ENCODE measurements around the gene RAF1. TPM values are rescaled to one million over a fixed set of nuclear protein-coding genes. Genes with fewer than 3 reads are reported as not detected.

The RAF1 gene
- total RNA-seq, 1 donor from 2014 or later = 89.0 TPM

- DNase-seq (ENCODE audit: low read depth, low spot score) = no peak
These were observed 70.4 kb downstream of the RAF1 start for GRCh38 chr3:12593473-12593872.

DNA sequence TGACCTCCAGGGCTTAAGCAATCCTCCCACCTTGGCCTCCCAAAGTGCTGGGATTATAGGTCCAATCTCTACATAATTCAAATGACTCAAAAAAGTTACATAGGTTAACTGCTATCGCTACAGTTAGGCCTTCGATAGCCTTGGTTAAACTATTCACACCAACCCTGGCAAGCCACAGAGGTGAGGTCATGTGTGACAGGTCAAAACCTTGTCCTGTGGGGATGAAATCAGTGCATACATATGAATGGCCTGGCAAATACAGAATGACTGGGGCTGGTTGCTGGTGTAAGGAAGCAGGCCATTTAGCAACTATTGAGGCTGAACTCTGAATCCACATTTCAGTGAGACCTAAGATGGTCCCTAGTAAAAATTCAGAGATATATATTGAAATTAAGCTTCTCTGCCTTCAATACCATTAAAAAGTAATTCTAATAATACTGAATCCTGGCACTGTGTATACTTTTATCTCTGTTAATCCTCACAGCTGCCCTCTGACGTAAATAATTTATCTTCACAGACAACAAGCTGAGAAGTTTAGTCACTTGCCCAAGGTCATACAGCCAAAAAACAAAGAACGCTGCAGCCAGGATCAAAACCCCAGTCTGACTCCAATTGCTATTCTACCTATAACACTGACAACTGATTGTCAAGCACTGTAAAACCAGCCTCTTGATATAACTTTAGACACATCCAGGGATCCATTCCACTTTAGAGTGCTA lies 71.8 kb downstream of the RAF1 start:
- no peak for DNase-seq (ENCODE audit: low read depth, low spot score)

DNA sequence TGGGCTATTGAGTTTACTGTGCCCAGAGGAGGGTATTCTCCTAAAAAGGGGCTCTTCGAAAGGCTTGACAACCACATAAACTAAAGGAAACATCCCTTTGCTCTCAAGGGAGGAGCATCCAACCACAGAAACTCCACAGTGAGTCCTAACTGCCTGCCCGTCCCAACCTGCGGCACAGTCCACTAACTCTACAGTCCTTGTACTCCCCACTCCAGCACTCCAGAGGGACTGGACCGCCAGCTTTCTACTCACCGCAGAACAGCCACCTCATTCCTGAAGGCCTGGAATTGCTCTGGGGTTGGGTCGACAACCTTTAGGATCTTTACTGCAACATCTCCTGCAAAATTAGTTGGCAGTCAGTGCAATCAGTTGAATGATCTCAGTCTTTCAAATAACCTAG lies 72.5 kb downstream of the RAF1 start:
- no peak for DNase-seq (ENCODE audit: low read depth, low spot score)

- no peak for DNase-seq (ENCODE audit: low read depth, low spot score)
These were observed 73.8 kb downstream of the RAF1 start for GRCh38 chr3:12590096-12590495.

DNA sequence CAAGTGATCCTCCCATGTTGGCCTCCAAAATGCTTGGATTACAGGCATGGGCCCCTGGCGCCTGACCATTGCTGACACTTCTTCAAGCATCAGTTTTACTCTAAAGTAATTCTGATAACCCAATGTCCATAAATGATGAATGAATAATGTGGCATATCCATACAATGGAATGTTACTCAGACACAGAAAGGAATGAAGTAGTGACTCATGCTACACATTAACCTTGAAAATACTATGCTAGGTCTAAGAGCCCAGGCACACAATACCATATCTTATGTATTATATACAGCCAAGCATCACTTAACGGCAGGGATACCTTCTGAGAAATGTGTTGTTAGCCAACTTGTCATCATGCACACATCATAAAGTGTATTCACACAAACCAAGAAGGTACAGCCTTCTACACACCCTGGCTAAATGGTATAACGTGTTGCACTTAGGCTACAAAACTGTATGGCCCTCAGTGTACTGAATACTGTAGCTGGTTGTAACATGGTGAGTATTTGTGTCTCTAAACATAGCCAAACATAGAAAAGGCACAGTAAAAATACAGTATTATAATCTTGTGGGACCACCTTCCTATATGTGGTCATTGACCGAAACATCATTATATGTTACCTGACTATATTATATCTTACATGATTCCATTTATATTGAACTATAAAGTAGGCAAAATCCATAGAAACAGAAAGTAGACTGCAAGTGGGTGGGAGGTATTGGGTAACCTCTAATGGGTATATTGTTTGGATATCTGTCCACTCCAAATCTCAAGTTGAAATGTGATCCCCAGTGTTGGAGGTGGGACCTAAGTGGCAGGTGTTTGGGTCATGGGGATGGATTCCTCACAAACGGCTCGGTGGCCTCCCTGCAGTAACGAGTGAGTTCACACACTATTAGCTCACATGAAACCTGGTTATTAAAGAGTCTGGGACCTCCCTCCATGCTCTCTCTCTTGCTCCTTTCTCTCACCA lies 75.6 kb downstream of the RAF1 start:
- no peak for DNase-seq (ENCODE audit: low read depth, low spot score)

DNA sequence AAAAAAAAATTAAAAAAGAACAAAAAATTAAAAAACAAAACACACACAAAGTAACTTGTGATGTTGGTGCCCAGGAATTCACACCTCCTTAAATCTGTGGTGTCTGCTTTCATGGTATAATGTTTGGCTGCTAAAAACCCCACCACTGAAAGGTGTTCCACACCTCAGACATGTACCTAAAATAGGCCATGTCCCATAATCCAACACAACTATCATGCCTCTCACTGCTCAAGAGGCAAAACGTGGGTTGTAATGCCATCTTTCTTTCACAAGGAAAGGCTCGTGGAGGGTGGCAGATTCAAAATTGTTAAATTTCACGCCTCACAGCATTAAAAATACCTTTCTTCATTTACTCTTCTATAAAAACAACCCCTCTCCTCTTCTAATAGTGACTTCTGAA lies 77.5 kb downstream of the RAF1 start:
- DNase-seq (ENCODE audit: low read depth, low spot score) = no peak

GRCh38 chr3:12585970-12586369 lies 77.9 kb downstream of the RAF1 start:
- DNase-seq (ENCODE audit: low read depth, low spot score) = no peak

DNA sequence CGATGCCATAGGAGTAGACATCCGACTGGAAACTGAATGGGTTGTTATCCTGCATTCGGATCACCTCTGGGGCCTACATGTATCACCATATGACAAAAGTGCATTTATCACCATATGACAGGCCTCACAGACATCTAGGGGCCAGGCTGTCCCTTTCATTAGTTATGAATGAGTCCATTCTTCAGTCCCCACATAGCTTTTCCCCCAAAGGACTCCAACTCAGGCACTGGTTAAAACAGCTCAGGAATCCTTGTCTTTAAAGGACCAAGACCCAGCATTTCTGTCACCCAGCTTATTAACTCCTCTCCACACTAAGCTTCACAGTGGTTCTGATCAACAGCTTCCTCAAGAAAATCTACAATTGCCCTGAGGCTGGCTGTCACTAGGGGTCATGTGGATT lies 78.7 kb downstream of the RAF1 start:
- DNase-seq (ENCODE audit: low read depth, low spot score) = no peak

GRCh38 chr3:12584083-12584482 lies 79.8 kb downstream of the RAF1 start:
- no peak for DNase-seq (ENCODE audit: low read depth, low spot score)

DNA sequence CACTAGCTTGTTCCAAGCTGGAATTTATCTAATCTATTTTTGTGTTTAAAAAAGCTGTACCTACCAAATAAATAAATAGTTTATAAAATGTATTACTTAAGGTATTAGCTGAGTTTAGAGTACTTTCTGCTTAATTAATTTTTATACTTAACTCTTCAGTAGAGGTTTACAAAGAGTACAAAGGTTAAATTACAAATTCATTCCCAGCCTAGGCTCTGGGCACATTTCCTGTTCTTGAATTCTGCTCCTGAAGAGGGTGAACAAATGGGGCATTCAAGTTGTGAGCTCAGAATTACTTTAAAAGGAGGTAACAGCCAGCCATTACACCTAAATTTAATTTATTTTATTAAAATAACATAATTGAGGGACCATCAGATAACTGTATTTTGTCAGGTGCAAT lies 80.6 kb downstream of the RAF1 start:
- no peak for DNase-seq (ENCODE audit: low read depth, low spot score)

DNA sequence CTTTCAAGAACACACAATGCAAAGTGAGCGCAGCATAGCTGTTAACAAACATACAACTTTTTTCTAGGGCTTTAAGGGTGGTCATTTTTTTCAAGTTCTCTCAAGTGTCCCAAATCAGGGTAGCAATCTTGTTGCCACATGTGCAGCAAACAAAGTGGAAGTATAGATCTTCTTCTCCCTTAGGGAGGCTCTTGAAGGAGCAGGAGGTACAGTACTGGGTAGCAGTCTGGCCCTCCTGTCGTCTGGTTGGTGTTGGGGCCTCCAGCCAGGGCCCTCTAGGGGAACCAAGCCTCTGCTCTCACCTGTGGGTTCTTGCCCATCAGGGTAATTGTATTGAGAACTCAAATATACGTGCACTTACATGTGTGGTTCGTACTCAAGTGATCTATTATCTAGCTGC lies 81.2 kb downstream of the RAF1 start:
- no peak for DNase-seq (ENCODE audit: low read depth, low spot score)

- DNase-seq (ENCODE audit: low read depth, low spot score) = no peak
These were observed 84.0 kb downstream of the RAF1 start for GRCh38 chr3:12579905-12580304.

GRCh38 chr3:12579456-12579855 lies 84.5 kb downstream of the RAF1 start:
- DNase-seq (ENCODE audit: low read depth, low spot score) = no peak

GRCh38 chr3:12578742-12579141 lies 85.2 kb downstream of the RAF1 start:
- DNase-seq (ENCODE audit: low read depth, low spot score) = no peak

- DNase-seq (ENCODE audit: low read depth, low spot score) = no peak
These were observed 86.5 kb downstream of the RAF1 start for GRCh38 chr3:12577379-12577778.

DNA sequence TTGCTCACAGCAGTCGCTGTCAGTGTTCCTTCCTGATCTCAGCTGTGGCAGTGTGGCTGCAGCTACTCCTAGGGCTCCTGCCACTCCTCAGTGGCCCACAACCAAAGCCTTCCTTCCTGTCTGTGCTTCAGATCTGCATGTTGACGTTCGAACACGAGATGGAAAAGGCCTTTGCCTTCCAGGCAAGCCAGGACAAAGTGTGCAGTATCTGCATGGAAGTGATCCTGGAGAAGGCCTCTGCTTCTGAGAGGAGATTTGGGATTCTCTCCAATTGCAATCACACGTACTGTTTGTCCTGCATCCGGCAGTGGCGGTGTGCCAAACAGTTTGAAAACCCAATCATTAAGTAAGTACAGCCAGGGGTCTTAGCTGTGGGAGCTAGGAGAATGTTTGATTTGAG lies 89.3 kb downstream of the RAF1 start:
- no peak for DNase-seq (ENCODE audit: low read depth, low spot score)

DNA sequence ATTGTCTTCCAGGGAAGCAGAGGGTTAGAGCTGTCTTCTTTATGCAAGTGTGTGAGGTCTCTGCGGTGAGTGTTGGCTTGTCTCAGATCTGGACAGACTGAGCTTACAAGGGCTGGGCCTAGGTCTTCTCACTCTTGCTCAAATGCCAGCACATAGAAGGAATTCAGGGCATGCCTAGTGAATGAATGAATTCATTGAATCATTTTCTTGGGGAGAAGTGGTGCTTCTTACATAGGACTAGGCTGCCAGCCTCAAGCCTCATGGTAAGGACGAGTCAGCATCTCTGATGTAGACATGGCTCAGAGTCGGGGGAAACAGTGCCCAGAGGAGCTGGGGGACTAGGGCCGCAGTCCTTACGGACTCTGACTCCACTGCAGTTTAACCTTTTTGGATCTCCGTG lies 89.8 kb downstream of the RAF1 start:
- DNase-seq (ENCODE audit: low read depth, low spot score) = no peak

GRCh38 chr3:12571986-12572385 lies 91.9 kb downstream of the RAF1 start:
- no peak for DNase-seq (ENCODE audit: low read depth, low spot score)

DNA sequence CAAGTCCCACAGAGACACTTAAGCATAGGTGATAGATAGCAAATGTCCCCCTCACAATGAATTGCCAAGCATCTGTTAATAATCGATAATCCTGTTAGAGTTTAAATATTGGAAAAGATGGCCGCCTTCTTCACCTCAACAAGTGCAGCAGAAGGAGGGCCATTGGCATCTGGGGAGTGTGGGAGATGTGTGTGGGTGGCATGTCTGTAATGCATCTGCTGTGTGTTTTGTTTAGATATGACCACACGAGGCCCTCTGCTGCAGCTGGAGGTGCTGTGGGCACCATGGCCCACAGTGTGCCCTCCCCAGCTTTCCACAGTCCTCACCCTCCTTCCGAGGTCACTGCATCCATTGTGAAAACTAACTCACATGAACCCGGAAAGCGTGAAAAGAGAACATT lies 94.1 kb downstream of the RAF1 start:
- no peak for DNase-seq (ENCODE audit: low read depth, low spot score)

GRCh38 chr3:12568747-12569146 lies 95.2 kb downstream of the RAF1 start:
- DNase-seq (ENCODE audit: low read depth, low spot score) = no peak

DNA sequence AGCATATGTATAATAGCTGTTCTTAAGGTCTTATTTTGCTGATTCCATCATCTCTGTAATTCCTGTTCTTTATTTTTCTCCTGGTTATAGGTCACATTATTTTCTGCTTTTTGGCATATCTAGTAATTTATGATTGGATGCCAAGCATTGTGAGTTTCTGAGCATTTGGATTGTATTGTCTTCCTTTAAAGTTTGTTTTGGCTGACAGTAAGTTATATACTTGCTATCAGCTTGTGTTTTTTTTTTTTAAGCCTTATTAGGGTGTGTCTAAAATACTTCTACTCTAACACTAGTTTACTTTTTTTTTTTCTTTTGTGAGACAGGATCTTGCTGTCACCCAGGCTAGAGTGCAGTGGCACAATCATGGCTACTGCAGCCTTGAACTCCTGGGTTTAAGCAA lies 96.9 kb downstream of the RAF1 start:
- no peak for DNase-seq (ENCODE audit: low read depth, low spot score)

GRCh38 chr3:12562451-12562850 lies 101.5 kb downstream of the RAF1 start:
- DNase-seq (ENCODE audit: low read depth, low spot score) = no peak

GRCh38 chr3:12561397-12561796 lies 102.5 kb downstream of the RAF1 start:
- DNase-seq (ENCODE audit: low read depth, low spot score) = no peak

Measured in pulmonary artery endothelial cell (primary cell).